A549 (cell line): Measurements from ENCODE around the gene FAM171A1.
"Not testable (repeated sequence)": the region's sequence is repeated elsewhere in the genome, so short reads cannot be mapped to it uniquely, and the experiment has no call there.

Experiments
- CEBPB ChIP-seq, 2 experiments: fragments of >200 bp in 1 of 2; sonication (Bioruptor Twin) in 1 of 2; formaldehyde crosslinking in 1 of 2; IDR thresholded peaks; 2 replicates each; pipeline ENCODE4 v1.6.1; 2012 to 2016
- EP300 ChIP-seq, 2 experiments: fragments of >200 bp; sonication (Bioruptor Twin); formaldehyde crosslinking; IDR thresholded peaks; 2 replicates in 1 of 2; 3 replicates in 1 of 2; pipeline ENCODE4 v1.6.1; 2016 to 2017
- KDM1A ChIP-seq: fragments of 200-600 bp; sonication (generic); IDR thresholded peaks from 2 replicates; pipeline ENCODE4 v1.6.1; 2016; ENCODE audit warnings: low read depth, mild to moderate bottlenecking
- MAX ChIP-seq: IDR thresholded peaks from 2 replicates; pipeline ENCODE4 v1.6.1; 2012
- MAZ ChIP-seq: fragments of 150-350 bp; IDR thresholded peaks from 2 replicates; pipeline ENCODE4 v1.6.1; 2014; ENCODE audit warnings: antibody characterized with exemption, low read depth, low read length, borderline replicate concordance
- MYC ChIP-seq: IDR thresholded peaks from 2 replicates; pipeline ENCODE4 v1.6.1; 2012; ENCODE audit warnings: mild to moderate bottlenecking, inconsistent platforms, low read length, improper control_type of control experiment, borderline replicate concordance
- POLR2A ChIP-seq: IDR thresholded peaks from 2 replicates; pipeline ENCODE4 v1.6.1; 2012; ENCODE audit warnings: mild to moderate bottlenecking, low read length
- REST ChIP-seq: fragments of 200-600 bp; sonication (generic); IDR thresholded peaks from 2 replicates; pipeline ENCODE4 v1.6.1; 2016; ENCODE audit warnings: antibody characterized with exemption, mild to moderate bottlenecking, moderate library complexity
- RFX5 ChIP-seq: fragments of 450-650 bp; IDR thresholded peaks from 2 replicates; pipeline ENCODE4 v1.7.1; 2014; ENCODE audit warnings: antibody characterized with exemption, mild to moderate bottlenecking, moderate library complexity
- RNF2 ChIP-seq: fragments of 200-600 bp; sonication (generic); IDR thresholded peaks from 2 replicates; pipeline ENCODE4 v1.6.1; 2016; ENCODE audit warnings: low read depth, mild to moderate bottlenecking, antibody characterized with exemption, moderate library complexity, borderline replicate concordance
- TF ChIP-seq, protein P1 (sequence below): fragments of >200 bp; sonication (Bioruptor Twin); formaldehyde crosslinking; IDR thresholded peaks from 3 replicates; pipeline ENCODE4 v1.5.1; 2016
- TF ChIP-seq, protein P2 (sequence below): fragments of 150-350 bp; IDR thresholded peaks from 2 replicates; pipeline ENCODE4 v1.6.1; 2014; ENCODE audit warnings: low read depth, mild to moderate bottlenecking, low read length

GRCh38 chr10:15409350-15409749 is 38.3 kb upstream of the FAM171A1 start:
- TF ChIP-seq, protein P1, sequence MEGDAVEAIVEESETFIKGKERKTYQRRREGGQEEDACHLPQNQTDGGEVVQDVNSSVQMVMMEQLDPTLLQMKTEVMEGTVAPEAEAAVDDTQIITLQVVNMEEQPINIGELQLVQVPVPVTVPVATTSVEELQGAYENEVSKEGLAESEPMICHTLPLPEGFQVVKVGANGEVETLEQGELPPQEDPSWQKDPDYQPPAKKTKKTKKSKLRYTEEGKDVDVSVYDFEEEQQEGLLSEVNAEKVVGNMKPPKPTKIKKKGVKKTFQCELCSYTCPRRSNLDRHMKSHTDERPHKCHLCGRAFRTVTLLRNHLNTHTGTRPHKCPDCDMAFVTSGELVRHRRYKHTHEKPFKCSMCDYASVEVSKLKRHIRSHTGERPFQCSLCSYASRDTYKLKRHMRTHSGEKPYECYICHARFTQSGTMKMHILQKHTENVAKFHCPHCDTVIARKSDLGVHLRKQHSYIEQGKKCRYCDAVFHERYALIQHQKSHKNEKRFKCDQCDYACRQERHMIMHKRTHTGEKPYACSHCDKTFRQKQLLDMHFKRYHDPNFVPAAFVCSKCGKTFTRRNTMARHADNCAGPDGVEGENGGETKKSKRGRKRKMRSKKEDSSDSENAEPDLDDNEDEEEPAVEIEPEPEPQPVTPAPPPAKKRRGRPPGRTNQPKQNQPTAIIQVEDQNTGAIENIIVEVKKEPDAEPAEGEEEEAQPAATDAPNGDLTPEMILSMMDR = not testable (repeated sequence)
- not testable (repeated sequence) for TF ChIP-seq EP300 (IDR thresholded peaks at IDR 0.05); POLR2A; CEBPB (IDR thresholded peaks at IDR 0.05); MAX; KDM1A; RFX5; MAZ; MYC; RNF2; REST
- TF ChIP-seq, protein P2, sequence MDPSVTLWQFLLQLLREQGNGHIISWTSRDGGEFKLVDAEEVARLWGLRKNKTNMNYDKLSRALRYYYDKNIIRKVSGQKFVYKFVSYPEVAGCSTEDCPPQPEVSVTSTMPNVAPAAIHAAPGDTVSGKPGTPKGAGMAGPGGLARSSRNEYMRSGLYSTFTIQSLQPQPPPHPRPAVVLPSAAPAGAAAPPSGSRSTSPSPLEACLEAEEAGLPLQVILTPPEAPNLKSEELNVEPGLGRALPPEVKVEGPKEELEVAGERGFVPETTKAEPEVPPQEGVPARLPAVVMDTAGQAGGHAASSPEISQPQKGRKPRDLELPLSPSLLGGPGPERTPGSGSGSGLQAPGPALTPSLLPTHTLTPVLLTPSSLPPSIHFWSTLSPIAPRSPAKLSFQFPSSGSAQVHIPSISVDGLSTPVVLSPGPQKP = not testable (repeated sequence)
